DMS114 treated with DMSO at 0.1 percent for 48 hours (cell line): ENCODE measurements around the gene MFRP.

Source experiments
- DNase-seq: peaks from one replicate; lab custom pipeline; 2025; ENCODE audit not compliant: unreplicated experiment; lab: John Stamatoyannopoulos, UW

The MFRP gene

DNA sequence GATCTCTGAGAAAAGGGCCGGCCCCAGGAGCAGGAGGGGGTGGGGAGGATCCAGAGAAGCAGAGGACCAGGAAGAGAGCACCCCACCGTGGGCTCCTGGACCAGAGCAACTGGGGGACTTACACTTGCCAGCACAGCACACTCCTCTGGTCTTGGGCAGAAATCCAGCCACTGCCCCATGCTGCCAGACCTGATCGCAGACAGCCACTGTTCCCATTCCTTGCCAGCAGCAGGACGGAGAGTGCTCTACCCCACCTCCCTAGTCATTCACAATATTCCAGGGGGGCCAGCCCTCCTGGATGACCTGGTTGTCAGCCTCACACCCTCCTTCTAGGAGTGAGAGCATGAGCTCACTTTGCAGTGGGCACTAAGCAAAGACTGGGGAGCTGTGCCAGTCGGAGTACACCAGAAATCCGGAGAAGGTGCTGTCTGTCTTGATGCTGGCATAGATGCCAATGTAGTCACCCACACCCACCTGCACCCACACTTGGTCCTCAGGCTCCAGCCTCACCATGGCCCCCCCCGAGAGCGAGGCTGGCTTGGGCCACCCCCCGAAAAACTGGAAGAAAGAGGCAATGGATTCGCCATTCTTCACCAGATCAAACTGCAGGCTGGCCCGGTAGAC lies 7.4 kb downstream of the MFRP start:
- no peak for DNase-seq

DNA sequence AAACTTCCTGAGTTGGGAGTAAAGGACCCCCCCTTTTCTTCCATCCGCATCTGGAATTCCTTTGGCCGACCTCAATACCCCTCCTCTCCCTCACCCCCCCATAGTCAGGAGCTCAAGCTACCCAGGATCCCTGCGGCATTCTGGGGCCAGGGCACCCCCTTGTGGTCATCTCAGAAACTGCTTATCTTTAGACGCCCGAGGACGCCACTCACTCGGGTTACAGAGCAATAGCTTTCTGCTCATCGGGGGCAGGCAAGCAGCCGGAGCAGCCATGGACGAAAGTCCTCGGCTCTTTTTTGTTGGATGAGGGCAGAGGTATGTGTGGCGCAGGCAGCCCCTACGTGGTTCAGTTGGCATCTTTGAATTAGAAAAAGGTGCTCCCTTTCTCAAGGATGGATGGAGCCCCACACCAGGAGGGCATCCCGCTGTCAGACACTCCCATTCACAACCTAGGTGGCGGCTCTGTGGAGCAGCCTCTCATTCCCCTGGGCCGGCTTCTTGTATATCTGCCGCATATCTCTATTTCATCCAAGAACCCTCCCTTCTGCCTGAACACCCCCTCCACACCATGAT lies 8.1 kb downstream of the MFRP start:
- DNase-seq: peak; percentile 29

- no peak for DNase-seq
Measured at GRCh38 chr11:119337581-119338317, 8.8 kb downstream of the MFRP start.

DNA sequence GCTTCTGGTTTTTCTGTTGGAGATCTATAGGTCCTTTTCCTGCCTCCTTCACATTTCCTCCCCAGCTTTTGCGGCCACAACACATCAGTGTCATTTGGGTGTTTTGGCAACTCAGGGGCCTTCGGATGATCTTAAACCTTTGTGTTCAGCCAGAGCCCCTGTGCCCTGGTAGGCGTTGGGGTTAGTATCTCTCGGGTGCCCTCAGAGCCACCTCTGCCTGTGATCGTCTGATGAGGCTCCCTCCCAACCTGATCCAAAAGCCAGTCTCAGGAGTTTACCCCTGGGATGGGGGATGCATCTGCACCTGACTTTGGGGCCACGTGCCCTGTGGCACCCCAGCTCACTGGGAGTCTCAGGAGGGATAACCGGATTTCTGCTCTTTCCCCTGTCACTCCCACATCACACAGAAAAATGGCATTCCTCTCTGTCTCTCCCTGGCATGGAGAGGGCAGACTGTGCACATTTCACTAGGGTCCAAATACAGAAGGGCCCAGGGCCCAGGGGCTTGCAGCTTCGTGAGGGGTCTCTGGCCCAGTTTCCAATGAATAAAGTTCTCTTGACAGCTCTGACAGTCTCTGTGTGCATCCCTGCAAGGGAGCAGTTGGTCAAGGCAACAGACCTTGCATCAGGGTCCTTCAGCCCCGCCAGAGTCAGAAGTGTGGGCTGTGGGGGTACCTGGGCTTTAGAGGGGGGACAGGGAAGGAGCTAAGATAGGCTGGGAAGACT lies 9.6 kb downstream of the MFRP start:
- DNase-seq: no peak

- no peak for DNase-seq
Measured at GRCh38 chr11:119335655-119336543, 10.6 kb downstream of the MFRP start.

GRCh38 chr11:119335091-119335654 lies 11.3 kb downstream of the MFRP start:
- no peak for DNase-seq

DNA sequence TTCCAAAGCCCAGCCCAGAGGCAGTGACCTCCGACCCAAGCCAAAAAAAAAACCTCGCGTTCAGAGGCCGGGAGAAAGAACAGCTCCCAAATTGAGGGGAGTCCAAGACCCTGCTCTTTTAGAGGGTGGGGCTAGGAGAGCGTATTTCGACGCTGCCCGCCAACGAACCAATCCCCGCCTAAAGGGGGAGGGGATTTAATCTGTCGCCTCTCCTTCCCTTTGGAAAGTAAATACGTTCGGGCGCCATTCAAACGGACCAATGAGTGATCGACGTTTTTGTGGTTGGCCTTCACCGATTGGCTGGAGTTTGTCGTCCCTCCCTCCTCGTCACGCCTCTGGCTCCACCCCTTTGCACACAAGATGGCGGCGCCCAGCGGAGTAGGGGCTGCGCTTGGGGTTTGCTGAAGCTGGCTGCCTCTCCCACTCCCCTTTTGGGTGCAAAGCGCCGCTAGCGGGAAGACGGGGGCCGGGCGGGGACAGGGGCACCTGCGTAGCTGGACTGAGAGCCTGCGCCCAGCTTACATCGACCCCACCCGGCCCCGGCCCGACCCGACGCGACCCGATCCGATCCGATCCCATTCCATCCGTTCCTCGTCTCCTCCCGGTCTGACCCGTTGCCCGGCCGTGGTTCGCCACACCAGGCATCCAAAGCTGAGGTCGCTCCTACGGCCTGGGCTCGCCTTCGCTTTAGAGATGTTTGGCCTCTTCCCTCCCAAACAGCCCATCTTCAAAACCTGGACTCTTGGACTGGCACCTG lies 12.2 kb downstream of the MFRP start, which contains the start of gene RNF26:
RNF26 (plus strand) TSS at position 354 of the 757 bp plus-strand sequence. CDS start 596 bp downstream, outside the sequence.
- peak; percentile 91 for DNase-seq

DNA sequence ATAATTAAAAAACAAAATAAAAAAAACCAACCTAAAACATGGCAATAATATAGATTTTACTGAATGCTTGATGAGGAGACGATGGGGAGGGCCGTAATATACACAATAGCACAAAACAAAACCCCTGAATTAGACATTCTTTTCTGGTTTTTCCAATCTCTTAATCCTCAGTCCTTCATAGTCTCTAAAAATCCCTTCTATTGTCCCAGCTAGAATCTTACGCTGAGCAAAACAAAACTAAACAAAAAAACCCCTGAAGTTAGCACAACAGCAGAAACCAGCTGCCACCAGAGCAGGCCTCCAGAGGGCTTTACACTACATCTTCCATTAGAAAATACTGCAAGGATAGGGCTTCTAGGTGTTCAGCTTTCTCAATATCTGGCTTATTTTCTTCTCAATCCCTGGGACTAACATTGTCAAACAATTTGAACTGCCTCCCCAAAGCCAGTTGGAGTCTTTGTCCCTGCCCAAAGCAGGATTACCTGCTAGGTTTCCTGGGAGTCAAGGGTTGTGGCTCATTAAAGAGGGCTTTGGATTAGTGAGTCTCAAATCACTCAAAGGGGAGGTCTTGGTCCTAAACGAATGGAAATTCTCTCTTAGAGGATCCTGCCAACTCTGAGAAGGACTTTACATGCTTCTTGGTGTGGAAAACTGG lies 14.3 kb downstream of the MFRP start:
- DNase-seq: no peak

DNA sequence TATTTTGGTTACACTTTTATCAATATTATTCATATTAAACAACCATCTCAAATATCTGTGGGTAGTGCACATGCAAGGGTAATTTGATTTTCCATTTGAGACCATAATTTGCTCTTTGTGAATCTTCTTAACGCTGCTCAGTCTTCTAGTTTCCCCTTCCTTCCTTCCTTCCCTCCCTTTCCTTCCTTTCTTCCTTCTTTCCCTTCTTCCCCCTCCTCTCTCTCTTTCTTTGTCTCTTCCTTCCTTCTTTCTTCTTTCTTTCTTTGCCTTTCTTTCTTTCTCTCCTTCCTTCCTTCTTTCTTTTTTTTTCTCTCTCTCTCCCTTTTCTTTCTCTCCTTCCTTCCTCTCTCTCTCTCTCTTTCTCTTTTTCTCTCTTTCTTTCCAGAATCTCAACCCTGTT lies 16.3 kb downstream of the MFRP start:
- no peak for DNase-seq

DNA sequence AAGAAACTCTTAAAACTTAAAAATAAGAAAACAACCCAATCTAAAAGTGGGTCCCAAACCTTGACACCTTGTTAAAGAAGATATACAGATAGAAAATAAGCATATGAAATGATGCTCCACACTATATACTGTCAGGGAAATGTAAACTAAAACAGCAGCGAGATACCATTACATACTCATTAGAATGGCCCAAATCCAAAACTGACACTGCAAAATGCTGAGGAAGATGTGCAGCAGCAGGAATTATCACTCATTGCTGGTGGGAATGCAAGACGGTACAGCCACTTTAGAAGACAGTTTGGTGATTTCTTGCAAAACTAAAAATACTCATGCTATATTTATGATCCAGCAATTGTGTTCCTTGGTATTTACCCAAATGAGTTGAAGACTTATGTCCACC lies 17.2 kb downstream of the MFRP start:
- no peak for DNase-seq

GRCh38 chr11:119324189-119324588 lies 22.3 kb downstream of the MFRP start:
- DNase-seq: no peak

- peak; percentile 24 for DNase-seq
Measured at GRCh38 chr11:119323532-119324033, 22.9 kb downstream of the MFRP start.

- no peak for DNase-seq
Measured at GRCh38 chr11:119322921-119323531, 23.5 kb downstream of the MFRP start.

GRCh38 chr11:119322360-119322739 lies 24.2 kb downstream of the MFRP start:
- peak; percentile 5 for DNase-seq

DNA sequence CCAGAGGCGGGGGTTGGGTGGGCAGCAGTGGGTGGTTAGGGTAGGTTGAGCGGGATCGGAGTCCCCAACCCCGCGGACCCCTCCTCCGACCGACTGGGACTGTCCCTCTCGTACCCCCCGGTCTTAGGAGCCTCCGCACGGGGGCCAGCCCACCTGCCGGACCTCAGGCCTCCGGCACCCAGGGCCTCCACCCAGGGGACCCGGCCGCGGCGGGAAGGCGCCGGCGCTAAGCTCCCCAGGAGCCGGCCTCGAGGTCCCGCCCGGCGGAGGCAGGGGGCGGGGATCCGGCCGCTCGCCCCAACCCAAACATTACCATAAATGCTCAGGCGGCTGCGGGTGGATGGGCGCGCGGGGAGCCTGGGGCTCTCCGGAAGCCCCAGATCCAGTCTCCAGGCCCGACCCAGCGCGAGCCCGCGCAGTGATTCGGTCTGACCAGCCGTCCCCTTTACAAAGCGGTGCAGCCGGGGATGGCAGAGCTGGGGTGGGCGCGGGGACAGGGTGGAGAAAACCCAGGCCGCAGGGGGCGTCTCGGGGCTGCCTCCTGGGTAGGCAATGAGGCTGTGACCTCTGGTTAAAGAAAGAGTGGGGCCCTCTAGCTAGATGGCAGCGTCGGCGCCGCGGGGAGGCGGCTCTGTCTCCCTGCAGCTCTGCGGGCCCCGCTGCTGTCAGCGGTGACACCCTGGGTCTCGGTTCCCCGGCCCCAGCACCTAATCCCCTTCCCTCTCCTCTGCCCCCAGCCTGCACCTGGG lies 25.6 kb downstream of the MFRP start:
- DNase-seq: no peak

DNA sequence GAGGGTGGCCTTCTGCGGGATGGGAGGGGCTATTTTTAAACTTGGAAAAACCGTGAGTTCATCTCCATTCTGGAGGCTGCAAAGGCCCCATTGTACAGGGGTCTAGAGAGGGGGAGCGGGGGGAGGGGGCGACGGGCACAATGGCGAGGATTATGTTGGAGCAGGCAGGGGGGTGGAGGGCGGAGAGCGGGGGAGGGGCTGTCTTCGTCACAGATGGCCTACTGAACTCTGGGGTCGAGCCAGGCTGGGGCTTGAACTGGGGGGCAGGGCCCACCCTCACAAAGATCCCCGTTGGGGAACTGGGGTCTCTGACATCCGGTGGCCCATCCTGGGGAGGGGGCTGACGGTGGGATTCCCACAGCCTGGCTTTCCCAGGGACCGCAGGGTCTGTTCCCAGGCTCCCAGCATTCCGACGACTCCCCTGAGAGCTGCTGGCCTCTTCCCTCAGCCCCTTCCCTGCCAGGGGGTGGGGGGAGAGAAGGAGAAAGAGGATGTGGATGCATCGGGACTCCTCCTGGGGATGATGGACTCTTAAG lies 26.2 kb downstream of the MFRP start:
- no peak for DNase-seq

DNA sequence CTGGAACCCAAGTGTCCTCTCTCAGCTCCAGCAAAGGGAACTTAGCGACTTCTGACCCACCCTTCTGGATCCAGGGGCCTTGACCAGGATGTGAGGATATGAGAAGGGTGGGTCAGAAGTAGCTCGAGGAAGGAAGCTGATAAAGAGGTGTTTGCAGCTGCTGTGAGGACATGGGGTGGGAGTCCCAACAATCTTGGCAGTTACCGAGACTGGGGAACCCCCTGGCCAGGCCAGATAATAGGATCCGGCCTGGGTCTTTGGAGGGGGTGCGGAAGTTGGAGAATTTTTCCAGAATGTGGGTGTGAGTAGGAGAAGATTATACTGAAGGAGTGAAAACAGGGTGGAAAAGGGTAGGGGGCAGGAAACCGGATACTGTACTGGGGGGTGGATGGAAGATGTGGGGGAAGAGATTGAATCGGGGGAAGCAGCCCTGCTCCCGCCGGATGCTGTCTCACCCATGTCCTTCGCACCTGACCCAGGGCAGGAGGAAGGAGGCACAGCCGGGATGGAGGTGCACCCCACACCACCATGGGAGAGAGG lies 26.7 kb downstream of the MFRP start:
- DNase-seq: no peak
